ENCODE data around the gene BLOC1S6.
A peak's percentile ranks its signal among the peaks of the same experiment; 100 is the strongest.

DNA sequence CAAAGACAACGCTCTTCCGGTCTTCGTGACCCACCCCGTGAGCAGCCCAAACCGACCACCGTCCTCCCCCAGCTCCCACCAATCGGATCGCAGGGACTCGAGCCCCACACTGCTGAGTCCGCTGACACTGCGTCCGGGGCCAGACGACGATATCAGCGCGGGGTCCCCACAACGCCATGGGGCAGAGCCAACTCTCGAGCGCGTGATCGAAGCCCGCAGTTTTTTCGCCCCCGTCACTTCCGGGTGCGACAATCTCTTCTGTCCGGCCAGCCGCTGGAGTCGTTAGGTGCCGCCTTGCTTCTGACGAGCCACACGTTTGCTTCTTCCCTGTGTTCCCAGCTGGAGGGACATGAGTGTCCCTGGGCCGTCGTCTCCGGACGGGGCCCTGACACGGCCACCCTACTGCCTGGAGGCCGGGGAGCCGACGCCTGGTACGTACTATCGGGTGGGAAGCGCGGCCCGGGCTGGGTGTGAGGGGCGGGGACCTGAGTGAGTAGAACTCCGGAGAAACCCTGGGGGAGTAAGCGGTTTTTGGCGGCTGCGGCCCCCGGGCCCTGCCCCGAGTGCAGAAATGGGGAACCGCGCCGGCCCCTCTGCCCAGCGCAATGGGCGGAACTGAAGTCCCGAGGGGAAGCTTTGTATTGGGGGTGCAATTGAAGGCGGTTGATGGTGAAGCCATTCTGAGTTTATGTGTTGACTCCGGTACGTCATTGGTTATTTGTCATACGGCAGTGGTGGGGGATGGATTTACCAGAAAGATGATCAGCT lies at the start of gene BLOC1S6:
- TF ChIP-seq, protein P1, sequence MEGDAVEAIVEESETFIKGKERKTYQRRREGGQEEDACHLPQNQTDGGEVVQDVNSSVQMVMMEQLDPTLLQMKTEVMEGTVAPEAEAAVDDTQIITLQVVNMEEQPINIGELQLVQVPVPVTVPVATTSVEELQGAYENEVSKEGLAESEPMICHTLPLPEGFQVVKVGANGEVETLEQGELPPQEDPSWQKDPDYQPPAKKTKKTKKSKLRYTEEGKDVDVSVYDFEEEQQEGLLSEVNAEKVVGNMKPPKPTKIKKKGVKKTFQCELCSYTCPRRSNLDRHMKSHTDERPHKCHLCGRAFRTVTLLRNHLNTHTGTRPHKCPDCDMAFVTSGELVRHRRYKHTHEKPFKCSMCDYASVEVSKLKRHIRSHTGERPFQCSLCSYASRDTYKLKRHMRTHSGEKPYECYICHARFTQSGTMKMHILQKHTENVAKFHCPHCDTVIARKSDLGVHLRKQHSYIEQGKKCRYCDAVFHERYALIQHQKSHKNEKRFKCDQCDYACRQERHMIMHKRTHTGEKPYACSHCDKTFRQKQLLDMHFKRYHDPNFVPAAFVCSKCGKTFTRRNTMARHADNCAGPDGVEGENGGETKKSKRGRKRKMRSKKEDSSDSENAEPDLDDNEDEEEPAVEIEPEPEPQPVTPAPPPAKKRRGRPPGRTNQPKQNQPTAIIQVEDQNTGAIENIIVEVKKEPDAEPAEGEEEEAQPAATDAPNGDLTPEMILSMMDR (IDR thresholded peaks at IDR 0.05): no peak
- TF ChIP-seq POLR2A (IDR thresholded peaks at IDR 0.05) (peak; percentile 52), POLR2AphosphoS5 (IDR thresholded peaks at IDR 0.05) (peak; percentile 87)

Measured in prostate gland (tissue), 2 donors.